H9 (cell line): ENCODE data around the gene FAM180A. TPM values are rescaled to one million over a fixed set of nuclear protein-coding genes. Genes with fewer than 3 reads are reported as not detected.
A peak's percentile ranks its signal among the peaks of the same experiment; 100 is the strongest.

Experiments
- DNase-seq: peaks from one replicate; pipeline ENCODE4 v3.0.0-alpha.2; 2017
- H2AFZ ChIP-seq: one replicate; pipeline ENCODE4 v1.6.1; 2013; ENCODE audit warnings: mild to moderate bottlenecking, low read length, control low read depth, moderate library complexity
- H2AK5ac ChIP-seq: 2 replicates; pipeline ENCODE4 v1.6.1; 2013; ENCODE audit warnings: low read length, control low read depth, mixed read lengths; ENCODE audit not compliant: insufficient read length
- H2BK120ac ChIP-seq: one replicate; pipeline ENCODE4 v1.6.1; 2013; ENCODE audit warnings: low read depth, mild to moderate bottlenecking, low read length, control low read depth, inconsistent platforms; ENCODE audit not compliant: poor library complexity, severe bottlenecking
- H2BK12ac ChIP-seq: 2 replicates; pipeline ENCODE4 v1.6.1; 2013; ENCODE audit warnings: low read length, control low read depth, mixed read lengths, low read depth; ENCODE audit not compliant: insufficient read length
- H2BK15ac ChIP-seq: 2 replicates; pipeline ENCODE4 v1.6.1; 2013; ENCODE audit warnings: low read depth, low read length, control low read depth
- H2BK20ac ChIP-seq: one replicate; pipeline ENCODE4 v1.6.1; 2013; ENCODE audit warnings: low read depth, mild to moderate bottlenecking, low read length, control low read depth, inconsistent platforms; ENCODE audit not compliant: poor library complexity, severe bottlenecking
- H2BK5ac ChIP-seq: 2 replicates; pipeline ENCODE4 v1.6.1; 2013; ENCODE audit warnings: low read length, control low read depth, mixed read lengths; ENCODE audit not compliant: insufficient read length
- H3K14ac ChIP-seq: 2 replicates; pipeline ENCODE4 v1.6.1; 2013; ENCODE audit warnings: low read length, control low read depth; ENCODE audit not compliant: insufficient read depth
- H3K18ac ChIP-seq: 2 replicates; pipeline ENCODE4 v1.6.1; 2013; ENCODE audit warnings: low read depth, mild to moderate bottlenecking, mixed read lengths, low read length, control low read depth; ENCODE audit not compliant: insufficient read length
- H3K23ac ChIP-seq: 2 replicates; pipeline ENCODE4 v1.6.1; 2013; ENCODE audit warnings: low read length, control low read depth, mixed read lengths, low read depth; ENCODE audit not compliant: insufficient read length
- H3K23me2 ChIP-seq: 2 replicates; pipeline ENCODE4 v1.6.1; 2013; ENCODE audit warnings: low read depth, mild to moderate bottlenecking, mixed read lengths, low read length, control low read depth; ENCODE audit not compliant: insufficient read length, poor library complexity, severe bottlenecking
- H3K27ac ChIP-seq: 2 replicates; pipeline ENCODE4 v1.5.1; 2013; ENCODE audit warnings: low read length, control low read depth, mixed read lengths, low read depth; ENCODE audit not compliant: insufficient read length
- H3K27me3 ChIP-seq: 2 replicates; pipeline ENCODE4 v1.6.1; 2013; ENCODE audit warnings: low read length, control low read depth, inconsistent platforms; ENCODE audit not compliant: insufficient read depth
- H3K4ac ChIP-seq: 2 replicates; pipeline ENCODE4 v1.6.1; 2013; ENCODE audit warnings: low read depth, mild to moderate bottlenecking, control low read depth, inconsistent platforms, low read length, moderate library complexity
- H3K4me1 ChIP-seq: 2 replicates; pipeline ENCODE4 v1.6.1; 2013; ENCODE audit warnings: low read length, control low read depth, inconsistent platforms; ENCODE audit not compliant: insufficient read depth
- H3K4me2 ChIP-seq: 2 replicates; pipeline ENCODE4 v1.6.1; 2013; ENCODE audit warnings: low read length, control low read depth, mixed read lengths; ENCODE audit not compliant: insufficient read length, insufficient read depth
- H3K56ac ChIP-seq: 2 replicates; pipeline ENCODE4 v1.6.1; 2013; ENCODE audit warnings: low read depth, mild to moderate bottlenecking, mixed read lengths, low read length, control low read depth; ENCODE audit not compliant: insufficient read length
- H3K79me1 ChIP-seq: 2 replicates; pipeline ENCODE4 v1.6.1; 2013; ENCODE audit warnings: low read depth, mild to moderate bottlenecking, moderate library complexity, low read length, control low read depth, inconsistent platforms; ENCODE audit not compliant: insufficient read depth, poor library complexity, severe bottlenecking
- H3K79me2 ChIP-seq: 2 replicates; pipeline ENCODE4 v1.6.1; 2013; ENCODE audit warnings: low read length, control low read depth, inconsistent platforms; ENCODE audit not compliant: insufficient read depth
- H3K9ac ChIP-seq: 2 replicates; pipeline ENCODE4 v1.6.1; 2013; ENCODE audit warnings: low read length, control low read depth, mixed read lengths; ENCODE audit not compliant: insufficient read length; ENCODE audit errors: extremely low read depth
- H3K9me3 ChIP-seq: one replicate; pipeline ENCODE4 v1.6.1; 2013; ENCODE audit warnings: low read depth, low read length, inconsistent platforms; ENCODE audit not compliant: control insufficient read depth
- H3T11ph ChIP-seq: one replicate; pipeline ENCODE4 v1.6.1; 2013; ENCODE audit warnings: mild to moderate bottlenecking, low read length, control low read depth, inconsistent platforms
- H4K20me1 ChIP-seq: one replicate; pipeline ENCODE4 v1.6.1; 2013; ENCODE audit not compliant: control insufficient read depth, insufficient read length, insufficient read depth
- H4K5ac ChIP-seq: 2 replicates; pipeline ENCODE4 v1.6.1; 2013; ENCODE audit warnings: low read depth, mild to moderate bottlenecking, mixed read lengths, low read length, control low read depth; ENCODE audit not compliant: insufficient read length
- H4K8ac ChIP-seq: replicated peaks from 2 replicates; pipeline ENCODE4 v1.6.1; 2013; ENCODE audit warnings: low read length, control low read depth, mixed read lengths, low read depth; ENCODE audit not compliant: insufficient read length
- H4K91ac ChIP-seq: 2 replicates; pipeline ENCODE4 v1.6.1; 2013; ENCODE audit warnings: low read depth, mild to moderate bottlenecking, moderate library complexity, mixed read lengths, low read length, control low read depth; ENCODE audit not compliant: insufficient read length
- H3K27ac Mint-ChIP-seq, 3 experiments: 2 replicates in 2 of 3; 3 replicates in 1 of 3; pipeline ENCODE4 v1.8.0; 2020 to 2021; ENCODE audit warnings: mixed read lengths in 3 of 3, mild to moderate bottlenecking in 1 of 3, moderate library complexity in 1 of 3
- H3K27me3 Mint-ChIP-seq: 2 replicates; pipeline ENCODE4 v1.8.0; 2021; ENCODE audit warnings: low read depth, mild to moderate bottlenecking, moderate library complexity, mixed read lengths
- H3K36me3 Mint-ChIP-seq, 3 experiments: 2 replicates in 2 of 3; 3 replicates in 1 of 3; pipeline ENCODE4 v1.8.0; 2020 to 2021; ENCODE audit warnings: low read depth in 3 of 3, mixed read lengths in 3 of 3; ENCODE audit not compliant: insufficient read depth in 1 of 3
- H3K4me1 Mint-ChIP-seq, 2 experiments: 2 replicates each; pipeline ENCODE4 v1.8.0; 2020; ENCODE audit warnings: mixed read lengths in 2 of 2
- H3K4me3 Mint-ChIP-seq, 2 experiments: 2 replicates in 1 of 2; 3 replicates in 1 of 2; pipeline ENCODE4 v1.8.0; 2020 to 2021; ENCODE audit warnings: mild to moderate bottlenecking in 2 of 2, mixed read lengths in 2 of 2, moderate library complexity in 1 of 2
- H3K9me3 Mint-ChIP-seq, 2 experiments: 2 replicates in 1 of 2; 3 replicates in 1 of 2; pipeline ENCODE4 v1.8.0; 2020; ENCODE audit warnings: mild to moderate bottlenecking in 2 of 2, mixed read lengths in 2 of 2, moderate library complexity in 1 of 2
- CTCF ChIP-seq: fragments of 200-600 bp; sonication (generic); conservative IDR thresholded peaks from 3 replicates; pipeline ENCODE4 v1.8.0; 2021; ENCODE audit warnings: antibody characterized with exemption, mild to moderate bottlenecking
- WGBS: extraction: QIAGEN DNeasy Blood & Tissue Kit; methylation state at CpG from one replicate; pipeline ENCODE4 v1.1.7; 2013; ENCODE audit warnings: missing lambda C conversion rate, low lambda C conversion rate, mixed read lengths; ENCODE audit not compliant: insufficient read length; ENCODE audit errors: extremely low coverage; 5-methylcytosine and 5-hydroxymethylcytosine counted together
- total RNA-seq: library from RNA; stranded (reverse); gene quantifications from 2 replicates; pipeline ENCODE4 v1.2.1, GENCODE V29; 2021

FAM180A gene
- total RNA-seq, 1 experiment from 2014 or later = not detected

DNA sequence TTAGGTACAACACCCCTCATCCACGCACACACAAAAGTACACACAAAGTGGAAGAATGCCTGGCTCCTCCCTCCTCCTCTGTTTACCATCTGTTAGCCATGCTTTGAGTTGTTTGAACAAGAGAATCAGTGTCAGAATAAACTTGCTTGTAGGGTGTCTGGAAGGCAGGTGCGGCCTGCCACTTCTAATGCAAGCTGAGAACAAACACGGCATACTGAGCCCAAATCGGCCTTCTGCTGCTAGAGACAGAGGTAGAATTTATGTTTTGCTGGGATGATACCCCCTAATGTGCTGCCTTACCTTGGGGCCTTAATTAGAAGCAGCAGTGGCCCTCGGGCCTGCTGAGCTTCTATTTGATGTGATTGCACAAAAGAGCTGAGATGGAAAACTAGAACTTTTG, 24.9 kb upstream of the FAM180A start:
- no peak overlapping the region for H3K27ac ChIP-seq
- no peak overlapping the region for H2BK20ac ChIP-seq

More for the DNA sequence above, 24.9 kb upstream of the FAM180A start:
- H3K4me2 ChIP-seq = no peak overlapping the region
- H2BK15ac ChIP-seq = no peak overlapping the region
- H4K8ac ChIP-seq = no peak overlapping the region
- no peak overlapping the region for H4K5ac ChIP-seq
- H3K27me3 ChIP-seq = 0 out of 2 replicates have a peak, but pooled peaks cover 2% of the 10 kb centered on the region
- no peak overlapping the region for H2BK5ac ChIP-seq
- H2BK12ac ChIP-seq = no peak overlapping the region
- H2BK120ac ChIP-seq = no peak overlapping the region
- Mint-ChIP-seq H3K4me1 (peaks cover 31 to 44% of the 10 kb centered on the region in 2 experiments), H3K36me3 (peaks cover 0 to 12% (median 7%) of the 10 kb centered on the region in 3 experiments; a peak in 3 of 7 replicates), H3K27me3 (no peaks in the 10 kb centered on the region; the same call in 1 of the 2 replicates), H3K9me3 (peaks cover 14 to 16% of the 10 kb centered on the region in 2 experiments), H3K27ac (peak overlapping the region; percentile 20 to 90 (median 82); a peak in 6 of 7 replicates), H3K4me3 (no peak overlapping the region)
- H3K79me1 ChIP-seq = no peaks in the 10 kb centered on the region
- no peak overlapping the region for H3K9ac ChIP-seq
- no peak overlapping the region for H3T11ph ChIP-seq
- no peaks in the 10 kb centered on the region for H3K4me1 ChIP-seq
- no peak overlapping the region for H3K4ac ChIP-seq
- H3K56ac ChIP-seq = no peak overlapping the region
- H3K79me2 ChIP-seq = no peaks in the 10 kb centered on the region
- no peak overlapping the region for H3K14ac ChIP-seq
- DNase-seq = no peak
- H3K18ac ChIP-seq = no peak overlapping the region
- no peak for TF ChIP-seq CTCF
- no peaks in the 10 kb centered on the region for H3K9me3 ChIP-seq
- H3K23ac ChIP-seq = no peak overlapping the region
- H3K23me2 ChIP-seq = no peaks in the 10 kb centered on the region
- no peak overlapping the region for H2AFZ ChIP-seq
- no peaks in the 10 kb centered on the region for H4K20me1 ChIP-seq
- H2AK5ac ChIP-seq = no peak overlapping the region
- no peak overlapping the region for H4K91ac ChIP-seq
- WGBS = no CpG with 5 or more reads among the region's 5 CpGs
